ENCODE data around the gene CHN2.
"Not testable (repeated sequence)": the region's sequence is repeated elsewhere in the genome, so short reads cannot be mapped to it uniquely, and the experiment has no call there.

The CHN2 gene

GRCh38 chr7:29516491-29516890, 321.9 kb downstream of the CHN2 start:
- Histone ChIP-seq H3K36me3 (ENCODE audit: control insufficient read depth, insufficient read depth, low read length) (no peaks in the 10 kb centered on the region), H3K27me3 (ENCODE audit: control insufficient read depth, insufficient read depth, low read length) (no peaks in the 10 kb centered on the region), H3K27ac (no peak overlapping the region), H3K4me1 (no peaks in the 10 kb centered on the region), H3K9me3 (ENCODE audit: control insufficient read depth, low read length) (no peaks in the 10 kb centered on the region), H3K9ac (no peak overlapping the region), H3K4me3 (ENCODE audit: low read depth, low read length) (no peak overlapping the region), H3K4me2 (ENCODE audit: low read length) (no peak overlapping the region), H3K79me2 (no peaks in the 10 kb centered on the region), H2AFZ (no peak overlapping the region)
- TF ChIP-seq, protein P1, sequence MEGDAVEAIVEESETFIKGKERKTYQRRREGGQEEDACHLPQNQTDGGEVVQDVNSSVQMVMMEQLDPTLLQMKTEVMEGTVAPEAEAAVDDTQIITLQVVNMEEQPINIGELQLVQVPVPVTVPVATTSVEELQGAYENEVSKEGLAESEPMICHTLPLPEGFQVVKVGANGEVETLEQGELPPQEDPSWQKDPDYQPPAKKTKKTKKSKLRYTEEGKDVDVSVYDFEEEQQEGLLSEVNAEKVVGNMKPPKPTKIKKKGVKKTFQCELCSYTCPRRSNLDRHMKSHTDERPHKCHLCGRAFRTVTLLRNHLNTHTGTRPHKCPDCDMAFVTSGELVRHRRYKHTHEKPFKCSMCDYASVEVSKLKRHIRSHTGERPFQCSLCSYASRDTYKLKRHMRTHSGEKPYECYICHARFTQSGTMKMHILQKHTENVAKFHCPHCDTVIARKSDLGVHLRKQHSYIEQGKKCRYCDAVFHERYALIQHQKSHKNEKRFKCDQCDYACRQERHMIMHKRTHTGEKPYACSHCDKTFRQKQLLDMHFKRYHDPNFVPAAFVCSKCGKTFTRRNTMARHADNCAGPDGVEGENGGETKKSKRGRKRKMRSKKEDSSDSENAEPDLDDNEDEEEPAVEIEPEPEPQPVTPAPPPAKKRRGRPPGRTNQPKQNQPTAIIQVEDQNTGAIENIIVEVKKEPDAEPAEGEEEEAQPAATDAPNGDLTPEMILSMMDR (IDR thresholded peaks at IDR 0.05) = no peak

DNA sequence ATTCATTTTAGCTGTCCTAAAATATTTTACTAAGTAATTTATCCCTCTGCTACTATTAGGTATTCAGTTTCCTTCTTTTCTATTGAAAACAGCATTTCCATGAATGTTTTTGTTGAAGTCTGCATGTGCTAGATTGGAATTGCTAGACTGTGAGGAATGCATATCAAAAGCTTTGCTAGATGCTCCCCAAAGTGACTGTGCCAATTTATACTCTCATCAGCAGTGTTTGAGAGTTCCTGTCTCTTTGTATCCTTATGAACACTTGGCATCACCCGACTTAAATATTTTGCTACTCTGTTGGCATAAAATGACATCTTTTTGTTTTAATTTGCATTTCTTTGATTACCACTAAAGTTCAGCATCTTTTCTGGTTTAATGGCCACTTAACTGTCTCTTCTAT, 324.0 kb downstream of the CHN2 start:
- H2AFZ ChIP-seq = no peak overlapping the region
- H3K79me2 ChIP-seq = no peaks in the 10 kb centered on the region
- no peaks in the 10 kb centered on the region for H3K36me3 ChIP-seq (ENCODE audit: control insufficient read depth, insufficient read depth, low read length)
- H3K4me2 ChIP-seq (ENCODE audit: low read length) = no peak overlapping the region
- no peak overlapping the region for H3K4me3 ChIP-seq (ENCODE audit: low read depth, low read length)
- H3K9ac ChIP-seq = no peak overlapping the region
- no peaks in the 10 kb centered on the region for H3K27me3 ChIP-seq (ENCODE audit: control insufficient read depth, insufficient read depth, low read length)
- H3K4me1 ChIP-seq = no peaks in the 10 kb centered on the region
- no peak overlapping the region for H3K27ac ChIP-seq
- TF ChIP-seq, protein P1 (IDR thresholded peaks at IDR 0.05) = no peak
- no peaks in the 10 kb centered on the region for H3K9me3 ChIP-seq (ENCODE audit: control insufficient read depth, low read length)

- TF ChIP-seq, protein P1 (IDR thresholded peaks at IDR 0.05) = no peak
- no peaks in the 10 kb centered on the region for H3K79me2 ChIP-seq
- H2AFZ ChIP-seq = no peak overlapping the region
- H3K27ac ChIP-seq = no peak overlapping the region
- H3K9ac ChIP-seq = no peak overlapping the region
- H3K36me3 ChIP-seq (ENCODE audit: control insufficient read depth, insufficient read depth, low read length) = no peaks in the 10 kb centered on the region
- H3K9me3 ChIP-seq (ENCODE audit: control insufficient read depth, low read length) = no peaks in the 10 kb centered on the region
- H3K27me3 ChIP-seq (ENCODE audit: control insufficient read depth, insufficient read depth, low read length) = no peaks in the 10 kb centered on the region
- no peaks in the 10 kb centered on the region for H3K4me1 ChIP-seq
- no peak overlapping the region for H3K4me3 ChIP-seq (ENCODE audit: low read depth, low read length)
- no peak overlapping the region for H3K4me2 ChIP-seq (ENCODE audit: low read length)
These were observed 329.2 kb downstream of the CHN2 start for GRCh38 chr7:29523728-29524127.

- TF ChIP-seq, protein P1 (IDR thresholded peaks at IDR 0.05) = no peak
- no peaks in the 10 kb centered on the region for H3K36me3 ChIP-seq (ENCODE audit: control insufficient read depth, insufficient read depth, low read length)
- no peak overlapping the region for H2AFZ ChIP-seq
- no peaks in the 10 kb centered on the region for H3K9me3 ChIP-seq (ENCODE audit: control insufficient read depth, low read length)
- H3K9ac ChIP-seq = no peak overlapping the region
- no peaks in the 10 kb centered on the region for H3K79me2 ChIP-seq
- H3K27me3 ChIP-seq (ENCODE audit: control insufficient read depth, insufficient read depth, low read length) = no peaks in the 10 kb centered on the region
- no peak overlapping the region for H3K27ac ChIP-seq
- H3K4me2 ChIP-seq (ENCODE audit: low read length) = no peak overlapping the region
- H3K4me1 ChIP-seq = no peaks in the 10 kb centered on the region
- no peak overlapping the region for H3K4me3 ChIP-seq (ENCODE audit: low read depth, low read length)
These were observed 333.0 kb downstream of the CHN2 start for GRCh38 chr7:29527505-29528108.

DNA sequence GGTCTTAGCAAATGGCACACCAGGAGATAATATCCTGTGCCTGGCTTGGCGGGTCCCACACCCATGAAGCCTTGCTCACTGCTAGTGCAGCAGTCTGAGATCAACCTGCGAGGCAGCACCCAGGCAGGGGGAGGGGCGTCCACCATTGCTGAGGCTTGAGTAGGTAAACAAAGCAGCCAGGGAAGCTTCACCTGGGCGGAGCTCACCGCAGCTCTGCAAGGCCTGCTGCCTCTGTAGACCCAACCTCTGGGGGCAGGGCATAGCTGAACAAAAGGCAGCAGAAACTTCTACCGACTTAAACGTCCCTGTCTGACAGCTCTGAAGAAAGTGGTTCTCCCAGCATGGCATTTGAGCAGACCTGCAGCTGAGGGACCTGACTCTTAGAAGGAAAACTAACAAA, 334.0 kb downstream of the CHN2 start:
- not testable (repeated sequence) for H3K9me3 ChIP-seq (ENCODE audit: control insufficient read depth, low read length); H3K79me2 ChIP-seq; H3K4me1 ChIP-seq; H3K27me3 ChIP-seq (ENCODE audit: control insufficient read depth, insufficient read depth, low read length); H3K4me2 ChIP-seq (ENCODE audit: low read length); H2AFZ ChIP-seq; H3K36me3 ChIP-seq (ENCODE audit: control insufficient read depth, insufficient read depth, low read length); H3K4me3 ChIP-seq (ENCODE audit: low read depth, low read length); H3K9ac ChIP-seq; H3K27ac ChIP-seq

All from parathyroid adenoma (tissue), 2 donors.